ENCODE results near the gene KRTAP4-8.
"Not testable (repeated sequence)": the region's sequence is repeated elsewhere in the genome, so short reads cannot be mapped to it uniquely, and the experiment has no call there.

Gene KRTAP4-8

GRCh38 chr17:41065016-41065689 is 32.8 kb downstream of the KRTAP4-8 start:
- DNase-seq (ENCODE audit: low read depth): not testable (repeated sequence)

GRCh38 chr17:41064301-41064700 is 33.6 kb downstream of the KRTAP4-8 start:
- no peak for DNase-seq (ENCODE audit: low read depth)

- DNase-seq (ENCODE audit: low read depth): no peak
These were observed 34.5 kb downstream of the KRTAP4-8 start for GRCh38 chr17:41063449-41063848.

DNA sequence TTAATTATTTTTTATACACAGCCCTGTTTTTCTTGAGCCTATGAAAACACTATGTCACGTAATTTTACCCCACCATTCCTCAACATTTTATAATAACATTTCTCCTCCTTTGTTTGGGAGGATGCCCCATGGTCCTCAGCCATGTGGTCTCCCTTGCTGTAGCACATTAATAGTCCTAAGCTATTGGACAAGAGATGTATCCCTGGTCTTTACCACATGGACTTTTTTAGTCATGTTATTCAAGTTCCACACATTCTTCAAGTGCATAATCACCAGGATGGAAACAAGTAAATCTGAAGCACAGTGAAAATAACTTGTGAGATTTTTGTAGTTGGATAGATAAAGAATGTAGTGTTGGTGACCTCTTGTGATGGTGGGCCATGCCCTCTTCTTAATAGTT is 36.0 kb downstream of the KRTAP4-8 start:
- DNase-seq (ENCODE audit: low read depth): peak; percentile 93

- peak; percentile 92 for DNase-seq (ENCODE audit: low read depth)
These were observed 37.8 kb downstream of the KRTAP4-8 start, which contains the start of gene KRTAP2-3 for GRCh38 chr17:41060052-41060604. Gene KRTAP2-3, minus strand, starts transcription at chr17:41060114. Its CDS starts 64 bp downstream, at chr17:41060050.

GRCh38 chr17:41059276-41060051 is 38.5 kb downstream of the KRTAP4-8 start:
- DNase-seq (ENCODE audit: low read depth): peak; percentile 86

DNA sequence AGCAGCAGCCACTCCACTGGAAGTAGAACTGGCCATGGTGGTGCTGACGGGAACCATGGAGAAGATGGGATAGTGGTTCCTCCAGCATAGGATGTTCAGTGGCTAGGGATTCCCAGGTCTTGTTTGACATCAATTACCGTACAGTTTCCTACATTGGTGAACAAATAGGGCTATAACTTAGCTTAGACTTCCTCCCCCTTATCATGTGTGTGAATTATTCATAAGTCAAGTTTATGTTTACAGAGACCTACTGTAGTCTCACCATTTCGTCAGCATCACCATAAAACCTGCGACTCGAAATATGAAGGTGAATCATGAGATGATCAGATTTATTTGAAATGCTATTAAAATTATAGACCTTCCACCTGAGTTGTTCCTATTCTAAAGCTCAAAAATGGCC is 39.2 kb downstream of the KRTAP4-8 start:
- DNase-seq (ENCODE audit: low read depth): no peak

GRCh38 chr17:41057547-41057946 is 40.4 kb downstream of the KRTAP4-8 start:
- DNase-seq (ENCODE audit: low read depth): no peak

GRCh38 chr17:41055130-41055529 is 42.8 kb downstream of the KRTAP4-8 start, which contains the start of gene KRTAP2-2:
Gene KRTAP2-2, minus strand, starts transcription at chr17:41055230. Its CDS starts 19 bp downstream, at chr17:41055211.
- DNase-seq (ENCODE audit: low read depth): not testable (repeated sequence)

DNA sequence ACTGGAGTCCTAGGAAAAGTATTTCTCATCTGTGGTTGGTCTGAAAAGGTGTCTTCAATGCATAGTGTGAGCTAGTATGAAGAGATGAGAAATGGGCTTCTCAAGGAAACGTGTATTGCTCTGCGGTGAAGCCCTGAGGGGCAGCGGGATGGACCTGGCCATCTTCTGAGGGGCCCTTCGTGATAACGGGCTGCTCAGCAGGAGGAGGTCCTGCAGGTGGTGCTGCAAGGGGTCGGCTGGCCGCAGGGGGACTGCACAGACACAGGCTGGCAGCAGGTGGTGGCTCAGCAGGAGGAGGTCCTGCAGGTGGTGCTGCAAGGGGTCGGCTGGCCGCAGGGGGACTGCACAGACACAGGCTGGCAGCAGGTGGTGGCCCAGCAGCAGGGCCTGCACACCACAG is 43.4 kb downstream of the KRTAP4-8 start:
- DNase-seq (ENCODE audit: low read depth): not testable (repeated sequence)

GRCh38 chr17:41054025-41054424 is 43.9 kb downstream of the KRTAP4-8 start:
- no peak for DNase-seq (ENCODE audit: low read depth)

- DNase-seq (ENCODE audit: low read depth): no peak
These were observed 45.4 kb downstream of the KRTAP4-8 start for GRCh38 chr17:41052566-41052965.

GRCh38 chr17:41049110-41049509 is 48.8 kb downstream of the KRTAP4-8 start:
- peak; percentile 67 for DNase-seq (ENCODE audit: low read depth)

DNA sequence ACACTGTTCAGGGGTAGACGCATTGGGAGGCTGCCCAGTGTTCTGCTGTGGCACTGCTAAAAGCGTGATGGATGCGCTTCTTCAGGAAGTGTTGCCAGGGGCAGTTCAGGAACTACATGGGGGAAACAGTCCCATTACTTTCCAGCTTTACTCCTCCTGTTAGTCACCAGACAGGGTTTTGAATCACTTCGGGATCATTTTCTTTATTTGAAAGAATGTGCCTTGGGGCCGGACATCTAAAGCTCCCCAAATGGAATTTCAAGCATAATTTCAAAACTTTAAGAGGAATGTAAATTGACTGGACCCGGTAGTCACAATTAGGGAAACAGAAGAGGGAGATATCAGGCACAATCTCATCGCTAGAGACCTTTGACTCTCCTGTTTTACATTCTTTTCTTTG is 49.5 kb downstream of the KRTAP4-8 start:
- DNase-seq (ENCODE audit: low read depth): no peak
